ENCODE results near the gene TNFRSF25.

Gene TNFRSF25

GRCh38 chr1:6466023-6466422 is at the start of gene TNFRSF25:
TSS of gene TNFRSF25 (minus strand) at chr1:6466173. CDS start at chr1:6466107, 66 bp downstream.
- no peak for TF ChIP-seq CTCF (IDR thresholded peaks at IDR 0.05; ENCODE audit: insufficient read depth, low read length, missing control alignments)
- no peak for DNase-seq (ENCODE audit: low read depth, low spot score)
- ChIA-PET CTCF (interaction anchor here (1.3 to 17.8 kb wide), 3 partner anchors 11 to 28 kb away, joined by 4 to 236 read pairs (median 25); partner anchors contain the start of gene PLEKHG5), POLR2A (no interaction called here)
- no peak within 1 kb of the TSS for H3K4me3 ChIP-seq (ENCODE audit: low read depth, low read length)

- CTCF ChIA-PET: no interaction called here
- no peak overlapping the region for H3K4me3 ChIP-seq (ENCODE audit: low read depth, low read length)
- DNase-seq (ENCODE audit: low read depth, low spot score): no peak
- POLR2A ChIA-PET: no interaction called here
- TF ChIP-seq CTCF (IDR thresholded peaks at IDR 0.05; ENCODE audit: insufficient read depth, low read length, missing control alignments): no peak
Observed at GRCh38 chr1:6515771-6516170, 49.8 kb upstream of the TNFRSF25 start.

GRCh38 chr1:6513320-6513801 is 47.4 kb upstream of the TNFRSF25 start:
- POLR2A ChIA-PET: no interaction called here
- no peak for TF ChIP-seq CTCF (IDR thresholded peaks at IDR 0.05; ENCODE audit: insufficient read depth, low read length, missing control alignments)
- CTCF ChIA-PET: interaction anchor here (1.2 to 2.2 kb wide), 5 partner anchors 9 to 27 kb away, joined by 3 to 10 read pairs (median 4); no protein-coding TSS in a partner anchor
- H3K4me3 ChIP-seq (ENCODE audit: low read depth, low read length): no peak overlapping the region
- no peak for DNase-seq (ENCODE audit: low read depth, low spot score)

GRCh38 chr1:6512908-6513280 is 46.9 kb upstream of the TNFRSF25 start:
- ChIA-PET CTCF (interaction anchor here (1.2 to 2.2 kb wide), 6 partner anchors 9 to 27 kb away, joined by 3 to 10 read pairs (median 4); no protein-coding TSS in a partner anchor), POLR2A (no interaction called here)
- no peak for DNase-seq (ENCODE audit: low read depth, low spot score)
- no peak overlapping the region for H3K4me3 ChIP-seq (ENCODE audit: low read depth, low read length)
- no peak for TF ChIP-seq CTCF (IDR thresholded peaks at IDR 0.05; ENCODE audit: insufficient read depth, low read length, missing control alignments)

- ChIA-PET CTCF (interaction anchor here (0.6 to 2.2 kb wide), 7 partner anchors 9 to 42 kb away, joined by 3 to 10 read pairs (median 4); partner anchors contain the start of gene TAS1R1), POLR2A (no interaction called here)
- no peak overlapping the region for H3K4me3 ChIP-seq (ENCODE audit: low read depth, low read length)
- DNase-seq (ENCODE audit: low read depth, low spot score): no peak
- no peak for TF ChIP-seq CTCF (IDR thresholded peaks at IDR 0.05; ENCODE audit: insufficient read depth, low read length, missing control alignments)
Observed at GRCh38 chr1:6512245-6512907, 46.4 kb upstream of the TNFRSF25 start.

GRCh38 chr1:6511561-6512244 is 45.7 kb upstream of the TNFRSF25 start:
- ChIA-PET CTCF (interaction anchor here (0.6 to 2.2 kb wide), 6 partner anchors 9 to 43 kb away, joined by 3 to 10 read pairs (median 4); partner anchors contain the start of gene TAS1R1), POLR2A (no interaction called here)
- no peak for DNase-seq (ENCODE audit: low read depth, low spot score)

More at GRCh38 chr1:6511561-6512244, 45.7 kb upstream of the TNFRSF25 start:
- H3K4me3 ChIP-seq (ENCODE audit: low read depth, low read length): no peak overlapping the region
- TF ChIP-seq CTCF (IDR thresholded peaks at IDR 0.05; ENCODE audit: insufficient read depth, low read length, missing control alignments): no peak

Measured in AG04449 (cell line).